ENCODE measurements around the gene TEKTIP1. TPM values are rescaled to one million over a fixed set of nuclear protein-coding genes. Genes with fewer than 3 reads are reported as not detected.
A peak's percentile ranks its signal among the peaks of the same experiment; 100 is the strongest.

Gene TEKTIP1
- total RNA-seq, 1 donor, result not detected

GRCh38 chr19:3554254-3555083, 15.5 kb downstream of the TEKTIP1 start:
- no peak for TF ChIP-seq CTCF (IDR thresholded peaks at IDR 0.05; ENCODE audit: insufficient read depth, low read depth, low read length)
- H3K4me3 ChIP-seq (ENCODE audit: low read depth, low read length), result no peak overlapping the region
- no peak for DNase-seq (ENCODE audit: low read depth)

GRCh38 chr19:3555653-3556422, 16.9 kb downstream of the TEKTIP1 start:
- no peak for DNase-seq (ENCODE audit: low read depth)

GRCh38 chr19:3556423-3556977, 17.5 kb downstream of the TEKTIP1 start:
- DNase-seq (ENCODE audit: low read depth), result no peak
- no peak for TF ChIP-seq CTCF (IDR thresholded peaks at IDR 0.05; ENCODE audit: insufficient read depth, low read depth, low read length)
- peak overlapping the region; percentile 69 for H3K4me3 ChIP-seq (ENCODE audit: low read depth, low read length)

More at GRCh38 chr19:3555653-3556422, 16.9 kb downstream of the TEKTIP1 start:
- peak overlapping the region; percentile 69 for H3K4me3 ChIP-seq (ENCODE audit: low read depth, low read length)
- no peak for TF ChIP-seq CTCF (IDR thresholded peaks at IDR 0.05; ENCODE audit: insufficient read depth, low read depth, low read length)

GRCh38 chr19:3556978-3557460, 18.0 kb downstream of the TEKTIP1 start:
- TF ChIP-seq CTCF (IDR thresholded peaks at IDR 0.05; ENCODE audit: insufficient read depth, low read depth, low read length), result no peak
- H3K4me3 ChIP-seq (ENCODE audit: low read depth, low read length), result peak overlapping the region; percentile 69
- peak; percentile 66 for DNase-seq (ENCODE audit: low read depth)

GRCh38 chr19:3557461-3558248, 18.7 kb downstream of the TEKTIP1 start, which contains the start of gene MFSD12:
Gene MFSD12, minus strand, starts transcription at chr19:3557586. Its CDS starts 183 bp downstream, at chr19:3557403.
- DNase-seq (ENCODE audit: low read depth), result peak; percentile 98
- peak within 1 kb of the TSS; percentile 76 for H3K4me3 ChIP-seq (ENCODE audit: low read depth, low read length)
- TF ChIP-seq CTCF (IDR thresholded peaks at IDR 0.05; ENCODE audit: insufficient read depth, low read depth, low read length), result no peak
